ENCODE results near the gene OVCA2.

Gene OVCA2

DNA sequence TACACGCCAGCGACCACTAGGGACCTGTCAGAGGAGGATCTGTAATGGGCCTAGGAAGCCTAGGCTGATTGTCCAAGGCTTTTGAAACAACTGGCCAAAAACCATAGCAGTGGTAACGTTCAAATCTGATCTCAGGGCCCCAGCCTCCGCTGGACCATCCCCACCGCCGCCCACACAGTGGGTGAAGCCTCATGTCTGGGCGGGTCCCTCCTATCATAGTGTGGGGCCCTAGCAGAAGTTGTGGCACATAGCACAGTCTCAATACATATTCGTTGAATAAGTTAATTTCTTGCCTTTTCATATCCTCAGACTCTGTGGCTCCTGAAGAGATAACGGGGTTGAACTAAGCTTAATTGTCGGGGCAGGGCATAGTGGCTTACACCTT lies 11.1 kb upstream of the OVCA2 start:
- in situ Hi-C loops (cut with HindIII; ENCODE audit: low sequenced_read_pairs) = no loop called here

DNA sequence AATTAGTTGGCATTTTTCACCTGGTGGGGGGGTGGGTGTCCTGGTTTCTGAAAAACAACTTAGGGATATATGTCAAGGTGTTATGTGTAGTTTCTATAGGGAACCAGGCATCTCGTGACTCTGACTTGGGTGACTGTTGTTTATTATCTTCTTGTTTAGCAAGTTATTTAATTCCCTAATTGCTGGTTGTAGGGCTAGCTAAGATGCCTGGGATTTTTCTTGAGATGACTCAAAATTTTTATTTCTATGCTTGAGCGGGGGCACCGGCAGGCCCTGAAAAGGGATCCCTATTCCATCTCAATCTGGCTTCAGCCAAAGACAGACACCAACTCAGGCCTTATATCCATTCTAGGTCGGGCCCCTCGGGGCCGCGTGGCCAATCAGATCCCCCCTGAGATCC lies 8.7 kb upstream of the OVCA2 start:
- in situ Hi-C loops (cut with HindIII; ENCODE audit: low sequenced_read_pairs) = no loop called here

DNA sequence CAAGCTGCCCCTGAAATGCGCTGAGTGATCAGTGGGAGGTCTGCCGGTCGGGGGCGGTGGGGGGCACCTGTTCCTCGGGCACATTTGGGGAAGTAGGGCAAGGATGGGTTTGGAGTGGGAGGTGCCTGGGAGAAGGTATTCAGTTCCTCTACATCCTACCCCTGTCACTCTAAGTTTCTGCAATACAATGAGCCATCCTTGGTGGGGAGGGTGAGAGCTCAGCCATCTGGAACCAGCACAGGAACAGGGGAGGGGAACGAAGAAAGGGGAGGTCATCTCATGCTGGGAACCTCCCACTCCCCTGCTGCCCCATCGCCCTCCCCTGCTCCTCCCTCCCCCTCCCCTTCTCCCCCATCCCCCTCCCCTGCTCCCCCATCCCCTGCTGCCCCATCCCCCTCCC lies 7.7 kb upstream of the OVCA2 start:
- in situ Hi-C loops (cut with HindIII; ENCODE audit: low sequenced_read_pairs) = no loop called here

DNA sequence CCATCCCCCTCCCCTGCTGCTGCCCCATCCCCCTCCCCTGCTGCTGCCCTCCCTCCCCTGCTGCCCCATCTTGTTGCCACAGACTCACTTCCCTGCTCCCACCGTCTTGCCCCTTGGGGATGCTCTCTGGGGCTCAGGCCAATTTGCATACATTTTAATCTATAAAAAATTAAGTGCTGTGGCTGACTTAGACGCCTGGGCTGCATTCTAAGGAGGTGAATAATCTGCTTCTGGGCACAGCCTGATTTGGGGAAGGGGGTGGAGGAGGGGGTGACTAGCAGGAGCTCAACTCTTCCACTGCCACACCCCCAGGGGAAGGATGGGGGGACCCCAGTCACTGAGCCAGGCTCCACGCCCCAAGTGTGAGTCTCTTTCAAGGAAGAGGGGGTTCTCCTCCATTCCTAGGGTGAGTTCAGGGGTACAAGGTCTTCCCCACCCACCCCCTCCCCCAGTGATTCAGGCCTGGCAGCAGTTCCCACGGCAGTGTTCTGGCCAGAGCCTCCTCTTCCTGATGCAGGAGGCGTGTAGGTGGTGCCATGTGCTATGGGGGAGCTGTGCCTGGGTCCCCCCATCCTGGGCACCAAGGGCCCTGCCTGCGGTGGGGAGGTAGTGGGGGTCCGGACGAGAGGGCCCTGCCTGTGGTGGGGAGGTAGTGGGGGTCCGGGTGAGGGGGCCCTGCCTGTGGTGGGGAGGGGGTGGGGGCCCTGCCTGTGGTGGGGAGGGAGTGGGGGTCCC lies 6.8 kb upstream of the OVCA2 start:
- in situ Hi-C loops (cut with HindIII; ENCODE audit: low sequenced_read_pairs) = no loop called here

DNA sequence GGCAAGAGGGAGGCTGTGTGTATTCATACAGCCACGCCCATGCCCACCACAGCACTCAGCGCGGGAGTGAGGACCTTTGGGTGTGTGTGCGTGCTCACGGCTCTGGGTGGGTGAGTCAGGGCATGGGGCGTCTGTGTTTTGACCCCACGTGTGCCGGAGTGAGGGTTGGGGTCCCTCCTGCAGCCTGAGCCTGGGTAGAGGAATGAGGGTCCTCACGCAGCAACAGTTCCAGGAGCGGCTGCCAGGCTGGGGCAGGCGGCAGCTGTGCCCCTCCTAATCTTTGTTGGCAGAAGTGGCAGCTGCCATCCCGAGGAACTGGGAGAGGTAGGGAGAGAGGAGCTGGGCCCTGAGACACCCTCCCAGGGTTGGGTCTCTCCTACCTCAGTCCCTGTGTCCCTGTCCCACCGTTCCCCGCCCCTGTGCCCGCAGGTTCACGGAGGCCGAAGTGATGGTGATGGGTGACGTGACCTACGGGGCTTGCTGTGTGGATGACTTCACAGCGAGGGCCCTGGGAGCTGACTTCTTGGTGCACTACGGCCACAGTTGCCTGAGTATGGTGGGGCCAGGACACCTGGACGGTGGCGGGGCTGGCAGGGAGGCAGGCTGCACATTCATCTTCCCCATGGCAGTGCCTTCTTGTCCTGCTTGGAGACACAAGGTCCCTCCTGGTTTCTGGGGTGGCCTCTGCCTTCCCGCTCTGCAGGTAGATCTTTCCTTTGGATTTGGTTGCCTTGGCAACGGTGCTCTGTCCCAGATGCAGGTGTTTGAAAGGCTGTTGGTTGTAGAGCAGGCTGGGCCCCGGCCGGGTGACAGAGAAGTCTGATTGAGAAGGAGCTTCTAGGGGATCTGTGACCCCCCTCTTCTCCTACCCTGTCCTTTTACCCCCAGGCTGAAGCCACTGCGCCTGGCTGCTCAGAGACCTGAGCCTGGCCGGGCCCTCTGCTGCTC lies 6.0 kb upstream of the OVCA2 start:
- in situ Hi-C loops (cut with HindIII; ENCODE audit: low sequenced_read_pairs) = no loop called here

DNA sequence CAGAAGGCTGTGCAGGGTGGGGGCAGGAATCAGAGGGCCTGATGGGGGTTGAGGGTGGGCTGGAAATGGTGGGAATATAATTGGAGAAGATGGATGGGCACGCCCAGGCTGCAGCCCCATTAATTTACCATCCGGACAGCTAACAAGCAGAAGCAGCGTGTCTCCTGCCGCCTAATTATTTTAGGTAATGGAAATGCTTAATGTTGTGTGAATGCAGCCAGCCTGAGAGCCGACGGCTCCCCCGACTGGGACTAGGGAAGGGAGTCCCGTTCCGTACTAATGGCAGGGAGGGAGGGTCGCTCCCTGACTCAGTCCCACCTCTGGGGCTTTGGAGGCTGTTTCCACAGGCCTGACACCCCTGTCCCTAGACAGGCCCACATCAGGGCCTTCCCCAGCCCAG lies 4.7 kb upstream of the OVCA2 start:
- in situ Hi-C loops (cut with HindIII; ENCODE audit: low sequenced_read_pairs) = no loop called here

DNA sequence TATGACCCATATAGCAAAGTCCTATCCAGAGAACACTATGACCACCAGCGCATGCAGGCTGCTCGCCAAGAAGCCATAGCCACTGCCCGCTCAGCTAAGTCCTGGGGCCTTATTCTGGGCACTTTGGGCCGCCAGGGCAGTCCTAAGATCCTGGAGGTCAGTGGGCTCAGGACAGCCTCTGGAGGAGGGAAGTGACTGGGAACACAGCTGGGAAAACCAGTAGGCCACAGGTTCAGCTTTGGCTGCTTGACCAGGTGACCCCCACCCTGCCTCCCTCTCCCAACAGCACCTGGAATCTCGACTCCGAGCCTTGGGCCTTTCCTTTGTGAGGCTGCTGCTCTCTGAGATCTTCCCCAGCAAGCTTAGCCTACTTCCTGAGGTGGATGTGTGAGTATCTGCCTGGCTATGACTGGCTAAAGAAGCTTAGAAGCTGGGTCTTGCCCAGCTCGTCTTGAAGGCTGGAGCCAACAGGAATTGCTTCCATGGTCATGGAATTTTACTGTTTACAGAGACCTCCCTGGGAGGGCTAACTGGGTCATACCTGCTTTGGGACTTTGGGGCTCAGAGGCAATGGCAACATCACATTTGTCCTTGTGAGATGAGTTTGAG lies 1.5 kb upstream of the OVCA2 start:
- in situ Hi-C loops (cut with HindIII; ENCODE audit: low sequenced_read_pairs) = no loop called here

DNA sequence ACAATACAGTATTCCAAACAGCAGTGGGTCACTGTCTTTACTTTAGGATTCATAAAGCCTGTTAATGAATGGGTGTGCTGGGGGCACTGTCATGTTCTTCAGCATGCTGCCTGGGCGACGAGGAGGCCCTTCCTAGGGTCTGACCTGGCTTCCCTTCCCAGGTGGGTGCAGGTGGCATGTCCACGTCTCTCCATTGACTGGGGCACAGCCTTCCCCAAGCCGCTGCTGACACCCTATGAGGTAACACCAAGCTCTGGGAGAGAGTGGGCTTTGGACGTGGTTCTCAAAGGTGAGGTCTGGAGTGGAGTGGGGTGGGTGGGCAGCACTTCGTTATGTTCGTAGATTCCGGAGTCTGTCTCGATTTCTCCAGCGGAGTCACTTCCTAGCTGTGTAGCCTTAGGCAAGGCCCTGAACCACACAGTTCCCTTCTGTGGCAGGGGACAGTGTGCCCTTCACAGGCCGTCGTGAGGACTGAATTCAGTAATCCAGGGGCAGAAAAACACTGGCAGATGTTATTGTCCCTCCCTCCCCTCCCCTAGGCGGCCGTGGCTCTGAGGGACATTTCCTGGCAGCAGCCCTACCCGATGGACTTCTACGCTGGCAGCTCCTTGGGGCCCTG lies 771 bp upstream of the OVCA2 start:
- in situ Hi-C loops (cut with HindIII; ENCODE audit: low sequenced_read_pairs) = no loop called here

DNA sequence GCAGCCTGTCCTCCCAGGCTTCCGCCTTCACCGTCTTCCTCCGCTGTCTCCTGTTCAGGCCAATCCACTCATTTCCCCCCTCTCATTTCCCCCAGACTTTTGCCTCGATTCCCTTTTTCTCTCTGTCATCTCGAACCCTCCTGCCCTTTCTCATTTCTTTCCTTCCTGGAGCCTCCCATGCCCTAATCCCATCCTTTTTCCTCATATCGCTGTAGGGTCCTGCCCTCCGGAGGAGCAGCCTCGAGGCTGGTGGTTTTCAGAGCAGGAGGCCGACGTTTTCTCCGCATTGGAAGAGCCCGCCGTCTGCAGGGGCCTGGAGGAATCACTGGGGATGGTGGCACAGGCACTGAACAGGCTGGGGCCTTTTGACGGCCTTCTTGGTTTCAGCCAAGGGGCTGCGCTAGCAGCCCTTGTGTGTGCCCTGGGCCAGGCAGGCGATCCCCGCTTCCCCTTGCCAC lies 597 bp downstream of the OVCA2 start:
- in situ Hi-C loops (cut with HindIII; ENCODE audit: low sequenced_read_pairs) = no loop called here

DNA sequence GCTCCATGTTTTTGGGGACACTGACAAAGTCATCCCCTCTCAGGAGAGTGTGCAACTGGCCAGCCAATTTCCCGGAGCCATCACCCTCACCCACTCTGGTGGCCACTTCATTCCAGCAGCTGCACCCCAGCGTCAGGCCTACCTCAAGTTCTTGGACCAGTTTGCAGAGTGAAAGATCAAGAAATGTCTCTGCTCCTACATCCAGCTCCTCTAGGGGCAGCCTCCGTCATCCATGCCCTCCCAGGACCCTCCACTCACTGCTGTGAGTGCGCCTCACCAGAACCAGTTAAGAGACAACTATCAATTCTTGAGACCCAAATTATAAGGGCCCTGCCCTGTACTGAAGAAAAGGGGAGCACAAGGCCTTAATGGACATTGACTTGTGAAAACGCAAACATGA lies 1.1 kb downstream of the OVCA2 start:
- in situ Hi-C loops (cut with HindIII; ENCODE audit: low sequenced_read_pairs) = no loop called here

DNA sequence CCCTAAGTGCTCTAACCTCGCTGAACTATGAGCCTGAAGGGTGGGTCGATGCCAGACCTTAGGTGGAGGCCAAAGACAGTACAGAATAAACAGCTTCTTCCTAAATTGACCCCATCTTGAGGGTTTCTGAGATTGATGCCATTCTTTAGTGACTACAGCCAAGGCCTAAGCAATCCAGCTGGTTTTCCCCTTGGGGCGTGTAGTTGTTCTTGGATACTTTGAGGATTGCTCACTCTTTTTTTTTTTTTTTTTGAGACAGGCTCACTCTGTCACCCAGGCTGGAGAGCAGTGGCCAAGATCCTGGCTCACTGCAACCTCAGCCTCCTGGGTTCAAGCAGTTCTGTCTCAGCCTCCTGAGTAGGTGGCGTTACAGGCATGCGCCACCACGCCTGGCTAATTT lies 2.0 kb downstream of the OVCA2 start:
- in situ Hi-C loops (cut with HindIII; ENCODE audit: low sequenced_read_pairs) = no loop called here

DNA sequence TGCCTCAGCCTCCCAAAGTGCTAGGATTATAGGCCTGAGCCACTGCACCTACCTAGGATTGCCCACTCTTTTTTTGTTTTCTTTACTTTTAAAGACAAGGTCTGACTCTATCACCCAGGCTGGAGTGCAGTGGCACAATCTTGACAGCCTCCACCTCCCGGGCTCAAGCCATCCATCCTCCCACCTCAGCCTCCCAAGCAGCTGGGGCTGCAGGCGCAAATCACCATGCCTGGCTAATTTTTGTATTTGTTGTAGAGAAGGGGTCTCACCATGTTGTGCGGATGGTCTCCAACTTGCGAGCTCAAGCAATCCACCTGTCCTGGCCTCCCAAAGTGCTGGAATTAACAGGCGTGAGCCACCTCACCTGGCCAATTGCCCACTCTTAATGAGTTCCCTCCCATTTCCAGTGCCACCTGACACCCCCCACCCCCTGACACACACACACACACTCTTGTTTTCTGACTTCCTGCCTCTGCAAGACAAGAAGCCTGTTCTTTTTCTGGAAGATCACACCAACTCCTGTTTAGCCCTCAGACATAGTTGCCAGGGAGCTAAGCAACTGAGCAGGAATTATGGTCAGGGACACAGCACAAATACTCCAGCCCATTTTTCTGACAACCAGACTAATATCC lies 2.6 kb downstream of the OVCA2 start:
- in situ Hi-C loops (cut with HindIII; ENCODE audit: low sequenced_read_pairs) = no loop called here

DNA sequence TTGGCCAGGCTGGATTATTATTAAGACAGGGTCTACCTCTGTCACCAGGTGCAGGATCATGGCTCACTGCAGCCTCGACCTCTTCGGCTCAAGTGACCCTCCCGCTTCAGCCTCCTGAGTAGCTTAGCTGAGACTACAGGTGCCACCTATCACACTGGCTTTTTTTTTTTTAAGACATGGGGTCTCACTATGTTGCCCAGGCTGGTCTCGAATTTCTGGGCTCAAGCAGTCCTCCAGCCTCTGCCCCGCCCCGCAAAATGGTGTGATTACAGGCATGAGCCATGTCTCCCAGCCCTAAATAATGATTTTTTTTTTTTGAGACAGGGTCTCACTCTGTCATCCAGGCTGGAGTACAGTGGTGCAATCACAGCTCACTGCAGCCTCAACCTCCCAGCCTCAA lies 5.8 kb downstream of the OVCA2 start:
- in situ Hi-C loops (cut with HindIII; ENCODE audit: low sequenced_read_pairs) = no loop called here

DNA sequence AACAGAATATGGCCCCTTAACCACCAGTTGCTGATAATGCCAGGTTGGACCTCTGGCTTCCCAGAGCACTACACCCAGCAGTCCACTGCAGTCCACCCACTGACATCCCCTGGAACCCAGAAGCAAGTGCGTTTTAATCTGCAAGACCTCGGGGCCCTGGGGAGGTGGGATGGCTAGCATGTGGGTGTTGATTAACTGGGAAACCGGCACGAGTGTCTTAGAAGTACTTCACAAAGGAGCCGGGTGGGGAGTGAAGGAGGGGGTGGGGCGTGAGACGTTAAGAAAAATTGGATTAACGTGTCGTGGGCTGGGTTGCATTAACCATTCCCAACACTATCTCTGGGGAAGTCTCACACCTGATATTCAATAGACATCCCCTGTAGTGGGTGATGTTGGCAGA lies 7.0 kb downstream of the OVCA2 start:
- in situ Hi-C loops (cut with HindIII; ENCODE audit: low sequenced_read_pairs) = no loop called here

DNA sequence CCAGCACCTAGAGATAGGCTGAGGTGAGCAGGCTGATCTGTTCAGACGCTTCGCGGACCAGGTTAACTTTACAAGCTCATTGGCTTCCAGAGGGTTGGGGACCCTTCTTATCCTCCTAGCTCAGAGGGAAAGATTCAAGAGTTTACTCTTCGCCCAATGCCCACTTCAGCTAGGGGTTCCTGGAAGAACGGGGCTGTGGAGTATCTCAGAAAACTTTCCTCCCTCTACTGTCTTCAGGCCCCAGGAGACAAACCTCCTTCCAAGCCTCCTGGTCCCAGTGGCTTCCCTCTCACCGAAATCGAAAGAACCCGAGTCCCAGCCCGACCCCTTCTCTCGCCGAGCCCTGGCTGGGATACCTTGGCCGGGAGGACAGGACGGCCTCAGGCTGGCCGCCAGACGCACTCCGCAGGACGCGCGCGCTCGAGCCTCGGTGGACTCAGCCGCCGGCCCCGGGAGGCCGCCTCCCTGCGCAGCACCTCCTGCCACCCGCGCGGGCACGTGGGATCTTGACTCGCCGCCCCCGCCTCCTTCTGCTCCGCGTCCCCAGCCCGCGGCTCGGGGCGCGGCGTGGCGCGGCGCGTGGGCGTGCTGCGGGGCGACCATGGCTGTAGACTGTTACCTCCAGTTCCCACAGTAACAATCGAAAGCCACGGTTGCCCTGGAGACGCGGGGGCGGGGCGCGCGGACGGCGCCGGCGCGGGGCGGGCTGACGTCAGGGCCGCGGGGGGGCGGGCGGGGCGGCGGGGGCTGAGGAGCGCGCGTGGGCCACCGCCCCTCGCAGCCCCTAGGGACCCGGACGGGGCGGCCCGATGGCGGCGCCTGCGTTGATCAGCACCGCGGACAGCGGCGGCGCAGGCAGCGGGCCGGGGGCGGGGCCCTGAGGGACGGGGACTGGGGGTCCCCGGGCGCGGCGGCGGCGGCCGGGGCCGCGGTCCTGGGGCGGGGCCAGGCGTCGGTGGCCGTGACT lies 7.8 kb downstream of the OVCA2 start:
- in situ Hi-C loops (cut with HindIII; ENCODE audit: low sequenced_read_pairs) = no loop called here

DNA sequence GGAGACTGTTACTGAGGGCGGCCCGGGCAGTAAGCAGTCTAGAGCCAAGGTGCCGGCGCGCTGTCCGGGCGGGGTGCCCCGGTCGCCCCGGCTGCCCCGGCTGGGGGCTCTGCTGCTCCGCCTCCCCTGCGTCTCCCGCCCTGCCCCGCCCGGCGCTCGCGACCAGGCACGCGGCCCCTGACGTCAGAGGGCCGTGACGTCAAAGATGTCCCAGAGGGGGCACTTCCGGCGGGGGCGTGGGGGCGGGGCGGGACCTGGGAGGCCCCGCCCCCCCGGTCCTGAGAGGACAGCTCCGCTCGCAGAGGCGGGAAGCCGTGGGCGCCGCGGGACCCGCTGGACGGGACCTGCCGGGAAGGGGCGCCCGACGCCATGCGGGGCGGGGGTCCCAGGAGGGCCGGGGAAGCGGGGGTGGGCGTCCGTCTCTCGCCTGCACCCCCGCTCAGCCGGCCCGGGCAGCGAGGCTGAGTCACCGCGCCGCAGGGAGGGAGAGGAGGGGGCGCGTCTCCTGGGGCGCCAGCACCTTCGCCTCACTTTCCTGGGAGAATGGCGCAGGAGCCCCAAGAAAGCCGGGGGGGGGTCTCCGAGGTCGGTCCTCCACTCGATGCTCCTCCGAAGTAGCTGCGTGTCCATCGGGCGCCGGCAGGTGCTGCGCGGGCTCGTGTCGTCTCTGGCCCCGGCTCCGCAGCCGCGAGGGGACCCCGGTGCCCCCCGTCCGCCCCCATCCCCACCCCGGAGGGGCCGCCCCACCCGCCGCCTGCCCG lies 8.7 kb downstream of the OVCA2 start:
- in situ Hi-C loops (cut with HindIII; ENCODE audit: low sequenced_read_pairs) = no loop called here

DNA sequence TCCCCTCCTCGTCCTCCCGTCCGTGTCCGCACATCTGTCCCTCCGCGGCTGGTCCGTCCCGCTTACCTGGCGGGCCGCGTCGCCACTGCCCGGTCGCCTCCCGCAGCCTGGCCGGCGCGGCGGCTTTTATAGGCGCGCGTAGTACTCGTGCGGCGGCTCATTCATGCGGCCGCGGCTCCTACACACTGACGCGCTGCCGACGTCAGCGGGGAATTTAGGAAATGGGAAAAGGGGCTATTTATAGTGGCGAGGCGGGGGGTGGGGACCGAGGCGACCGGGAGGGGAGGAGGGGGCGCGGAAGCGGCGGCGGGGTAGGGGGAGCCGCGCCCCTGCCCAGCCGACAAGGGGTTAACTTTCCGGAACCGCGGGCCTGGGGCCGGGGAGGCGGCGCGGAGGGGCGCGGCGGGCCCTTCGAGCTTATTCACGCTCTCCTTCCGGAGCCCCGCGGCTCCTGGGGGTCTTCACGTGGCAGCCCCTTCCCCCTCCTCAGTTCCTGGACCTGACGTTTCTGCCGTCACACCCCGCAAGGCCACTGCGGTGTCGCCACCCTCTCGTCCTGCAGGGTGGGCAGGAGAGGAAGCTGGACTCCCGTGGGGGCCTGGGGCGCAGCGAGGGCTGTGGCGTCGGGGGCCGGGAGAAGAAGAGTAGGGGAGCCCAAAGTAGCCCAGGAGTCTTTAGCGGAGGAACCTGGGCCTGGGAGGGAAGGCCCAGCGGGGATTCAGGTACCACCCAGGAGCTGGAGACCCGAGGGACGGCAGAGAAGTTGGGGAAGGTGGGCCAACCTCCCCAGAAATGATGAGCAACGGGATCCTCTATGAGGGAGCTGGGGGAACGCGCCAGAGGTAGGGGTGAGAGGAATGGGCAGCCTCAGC lies 9.5 kb downstream of the OVCA2 start:
- in situ Hi-C loops (cut with HindIII; ENCODE audit: low sequenced_read_pairs) = no loop called here

DNA sequence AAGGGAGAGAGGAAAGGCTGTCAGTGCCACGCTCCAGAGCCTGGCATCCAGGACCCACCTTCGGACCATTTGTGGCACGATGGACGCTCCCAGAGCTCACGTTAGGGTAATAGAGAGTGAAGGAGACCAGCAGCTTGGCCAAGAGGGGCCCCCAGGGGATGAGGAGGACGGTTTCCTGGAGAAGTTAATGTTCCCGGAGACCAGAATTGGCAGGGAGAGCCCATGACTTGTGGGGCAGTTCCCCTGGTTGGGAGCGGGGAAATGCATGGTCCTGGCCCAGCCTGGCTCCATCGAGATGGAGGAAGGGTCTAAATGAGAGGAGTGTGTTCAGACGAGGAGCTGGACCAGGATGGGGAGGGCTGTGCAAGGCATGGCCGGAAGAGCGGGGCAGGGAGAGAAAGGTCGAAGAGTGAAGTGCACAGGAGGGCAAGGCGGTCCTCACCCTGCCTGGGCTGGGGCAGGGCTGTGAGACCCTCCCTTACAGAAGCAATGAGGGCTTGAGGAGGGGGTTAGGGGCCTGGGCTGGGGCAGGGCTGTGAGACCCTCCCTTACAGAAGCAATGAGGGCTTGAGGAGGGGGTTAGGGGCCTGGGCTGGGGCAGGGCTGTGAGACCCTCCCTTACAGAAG lies 10.2 kb downstream of the OVCA2 start:
- in situ Hi-C loops (cut with HindIII; ENCODE audit: low sequenced_read_pairs) = no loop called here
